HG03159 (cell line): ENCODE data around the gene RASGRP4.
"Not testable (repeated sequence)": the region's sequence is repeated elsewhere in the genome, so short reads cannot be mapped to it uniquely, and the experiment has no call there.

Source experiments
- ATAC-seq: cut with Tn5 transposase; IDR thresholded peaks from one replicate; pipeline ENCODE4 v1.9.1; 2021; ENCODE audit warnings: mild to moderate bottlenecking, moderate library complexity; ENCODE audit not compliant: unreplicated experiment

Gene RASGRP4, protein sequence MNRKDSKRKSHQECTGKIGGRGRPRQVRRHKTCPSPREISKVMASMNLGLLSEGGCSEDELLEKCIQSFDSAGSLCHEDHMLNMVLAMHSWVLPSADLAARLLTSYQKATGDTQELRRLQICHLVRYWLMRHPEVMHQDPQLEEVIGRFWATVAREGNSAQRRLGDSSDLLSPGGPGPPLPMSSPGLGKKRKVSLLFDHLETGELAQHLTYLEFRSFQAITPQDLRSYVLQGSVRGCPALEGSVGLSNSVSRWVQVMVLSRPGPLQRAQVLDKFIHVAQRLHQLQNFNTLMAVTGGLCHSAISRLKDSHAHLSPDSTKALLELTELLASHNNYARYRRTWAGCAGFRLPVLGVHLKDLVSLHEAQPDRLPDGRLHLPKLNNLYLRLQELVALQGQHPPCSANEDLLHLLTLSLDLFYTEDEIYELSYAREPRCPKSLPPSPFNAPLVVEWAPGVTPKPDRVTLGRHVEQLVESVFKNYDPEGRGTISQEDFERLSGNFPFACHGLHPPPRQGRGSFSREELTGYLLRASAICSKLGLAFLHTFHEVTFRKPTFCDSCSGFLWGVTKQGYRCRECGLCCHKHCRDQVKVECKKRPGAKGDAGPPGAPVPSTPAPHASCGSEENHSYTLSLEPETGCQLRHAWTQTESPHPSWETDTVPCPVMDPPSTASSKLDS

DNA sequence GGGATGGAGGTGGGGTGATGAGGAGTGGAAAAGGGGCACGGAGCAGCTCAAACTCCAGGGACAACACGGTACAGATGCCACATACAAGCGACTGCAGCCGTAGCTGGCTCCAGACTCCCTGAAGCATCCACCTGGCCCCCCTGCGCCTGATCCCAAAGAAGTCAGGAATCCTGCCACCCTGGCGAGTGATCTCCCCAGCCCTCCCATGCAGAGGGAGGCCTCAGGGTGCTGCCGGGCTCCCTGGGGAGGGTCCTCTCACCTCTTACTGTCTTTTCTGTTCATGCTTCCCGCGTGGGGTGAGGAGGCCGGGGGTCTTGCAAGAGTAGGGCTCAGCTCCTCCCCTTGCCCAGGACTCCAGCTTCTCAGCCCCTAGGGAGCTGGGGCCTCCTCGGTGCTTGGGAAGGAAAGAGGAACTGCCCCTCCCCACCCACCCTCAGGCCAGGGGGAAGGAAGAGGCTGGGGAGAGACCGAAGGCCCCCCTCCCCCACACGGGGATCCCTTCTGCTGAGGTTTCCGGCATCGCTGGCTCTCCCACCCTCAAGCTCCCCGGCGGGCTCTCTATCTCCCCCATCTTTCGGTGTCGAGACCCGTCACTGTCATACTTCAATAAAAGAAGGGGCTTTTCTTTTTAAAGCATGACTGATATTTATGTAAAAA lies at the start of gene RASGRP4:
RASGRP4 (minus strand) TSS at position 410 of the 657 bp plus-strand sequence; CDS start at position 282, 128 bp downstream.
- ATAC-seq: no peak

DNA sequence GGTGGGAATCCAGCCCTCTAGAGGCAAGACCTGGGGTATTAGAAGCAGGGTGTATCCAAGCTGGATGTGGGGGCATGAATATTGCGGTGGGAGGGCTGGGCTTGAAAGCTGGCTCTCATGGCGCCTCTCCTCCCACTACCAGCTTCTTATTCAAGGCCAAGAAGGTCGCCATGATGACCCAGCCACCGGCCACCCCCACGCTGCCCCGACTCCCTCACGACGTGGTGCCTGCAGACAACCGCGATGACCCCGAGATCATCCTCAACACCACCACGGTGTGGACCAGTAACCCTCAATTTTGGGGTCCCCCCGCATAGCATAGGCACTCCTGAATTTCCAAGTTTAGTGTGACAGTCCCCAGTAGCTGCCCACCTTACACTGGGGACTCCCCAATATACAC lies 49.2 kb upstream of the RASGRP4 start:
- no peak for ATAC-seq

DNA sequence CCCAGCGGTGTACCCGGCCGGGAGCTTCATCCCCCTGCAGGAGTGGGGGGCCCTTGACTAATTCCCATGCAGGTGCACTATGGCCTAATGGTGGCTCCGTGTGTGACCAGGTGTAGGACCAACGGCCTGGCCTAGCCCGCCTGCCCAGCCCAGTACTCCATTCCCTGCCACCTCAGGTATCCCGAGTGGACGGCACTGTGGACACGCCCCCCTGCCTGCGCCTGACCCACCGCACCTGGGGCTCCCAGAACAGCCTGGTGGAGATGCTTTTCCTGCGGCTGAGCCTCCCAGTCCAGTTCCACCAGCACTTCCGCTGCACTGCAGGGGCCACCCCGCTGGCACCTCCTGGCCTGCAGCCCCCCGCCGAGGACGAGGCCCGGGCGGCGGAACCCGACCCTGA lies 47.2 kb upstream of the RASGRP4 start:
- ATAC-seq: no peak

DNA sequence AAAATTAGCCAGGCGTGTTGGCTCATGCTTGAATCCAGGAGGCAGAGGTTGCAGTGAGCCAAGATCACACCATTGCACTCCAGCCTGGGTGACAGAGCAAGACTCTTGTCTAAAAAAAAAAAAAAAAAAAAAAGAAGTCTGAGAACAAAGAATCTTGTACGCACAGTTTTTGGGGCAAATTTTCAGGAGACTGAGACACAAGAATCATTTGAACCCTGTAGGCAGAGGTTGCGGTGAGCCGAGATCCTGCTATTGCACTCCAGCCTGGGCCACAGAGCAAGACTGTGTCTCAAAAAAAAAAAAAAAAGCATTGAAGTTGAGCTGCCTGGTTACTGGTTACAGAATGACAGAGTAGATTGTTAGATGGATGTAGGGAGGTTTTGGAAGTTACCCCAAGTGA lies 46.7 kb upstream of the RASGRP4 start:
- ATAC-seq: not testable (repeated sequence)

DNA sequence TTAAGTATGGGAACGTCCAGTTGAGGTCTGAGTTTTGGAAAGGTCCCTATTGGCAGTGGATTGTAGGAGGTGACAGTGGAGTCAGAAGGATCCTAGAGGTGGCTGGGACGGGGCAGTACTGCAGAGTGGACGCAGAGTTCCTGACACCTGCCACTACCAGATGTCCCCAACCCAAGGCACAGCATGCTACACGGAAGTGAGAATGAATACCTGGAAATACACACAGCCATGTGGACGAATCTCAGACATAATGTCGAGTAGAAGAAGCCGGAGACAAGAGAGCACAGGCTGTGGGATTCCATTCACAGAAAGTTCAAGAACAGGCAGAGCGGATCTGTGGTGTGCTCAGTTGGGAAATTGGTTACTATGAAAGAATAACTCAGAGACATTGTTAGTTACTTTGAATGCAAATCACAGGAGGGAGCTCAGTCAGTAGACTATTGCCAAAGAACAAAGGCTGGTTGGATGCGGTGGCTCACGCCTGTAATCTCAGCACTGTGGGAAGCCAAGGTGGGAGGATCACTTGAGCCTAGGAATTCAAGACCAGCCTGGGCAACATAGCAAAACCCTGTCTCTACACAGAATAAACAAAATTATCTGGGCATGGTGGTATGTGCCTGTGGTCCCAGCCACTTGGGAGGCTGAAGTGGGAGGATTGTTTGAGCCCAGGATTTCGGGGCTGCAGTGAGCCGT lies 44.9 kb upstream of the RASGRP4 start:
- no peak for ATAC-seq

DNA sequence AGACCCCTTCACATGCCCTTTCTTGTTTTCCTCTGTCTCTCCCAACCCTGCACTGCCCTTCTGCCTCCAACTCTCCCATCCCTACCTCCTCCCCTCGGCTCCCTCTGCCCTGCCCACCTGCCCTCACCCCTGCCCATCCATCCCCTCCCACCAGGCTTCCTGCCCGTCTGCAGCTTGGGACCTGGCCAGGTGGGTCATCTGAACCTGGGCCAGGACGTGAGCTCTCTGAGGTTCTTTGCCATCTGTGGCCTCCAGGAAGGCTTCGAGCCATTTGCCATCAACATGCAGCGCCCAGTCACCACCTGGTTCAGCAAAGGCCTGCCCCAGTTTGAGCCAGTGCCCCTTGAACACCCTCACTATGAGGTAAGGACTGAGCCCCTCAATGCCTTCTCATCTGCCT lies 43.1 kb upstream of the RASGRP4 start:
- no peak for ATAC-seq

DNA sequence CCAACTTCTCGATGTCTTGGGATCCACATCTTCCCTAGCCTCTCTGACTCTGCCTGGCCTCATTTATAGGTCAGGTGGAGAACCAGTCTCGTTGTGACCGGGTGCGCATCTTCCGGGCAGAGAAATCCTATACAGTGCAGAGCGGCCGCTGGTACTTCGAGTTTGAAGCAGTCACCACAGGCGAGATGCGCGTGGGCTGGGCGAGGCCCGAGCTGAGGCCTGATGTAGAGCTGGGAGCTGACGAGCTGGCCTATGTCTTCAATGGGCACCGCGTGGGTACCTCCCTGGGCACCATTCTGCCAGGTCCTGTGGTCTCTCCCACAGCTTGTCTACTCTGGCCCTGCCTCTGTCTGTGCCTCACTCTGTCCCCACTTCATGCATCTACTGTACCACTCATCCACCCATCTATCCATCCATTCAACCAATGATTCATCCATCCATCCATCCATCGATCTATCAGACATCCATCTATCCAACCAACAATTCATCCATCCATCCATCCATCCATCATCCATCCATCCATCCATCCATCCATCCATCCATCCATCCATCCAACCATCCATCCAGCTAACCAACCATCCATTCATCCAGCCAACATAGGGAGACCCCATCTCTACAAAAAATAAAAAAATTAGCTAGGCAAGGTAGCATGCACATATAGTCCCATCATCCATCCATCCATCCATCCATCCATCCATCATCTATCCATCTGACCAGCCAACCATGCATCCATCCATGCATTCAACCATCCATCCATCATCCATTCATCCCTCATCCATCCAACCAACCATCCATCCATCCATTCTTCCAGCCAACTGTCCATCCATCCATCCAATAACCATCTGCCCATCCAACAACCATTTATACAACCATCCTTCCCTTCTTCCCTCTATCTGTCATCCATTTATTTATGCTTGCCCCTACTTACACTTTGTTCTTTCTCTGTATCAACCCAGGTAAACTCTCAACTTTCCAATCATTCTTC lies 41.8 kb upstream of the RASGRP4 start:
- no peak for ATAC-seq

DNA sequence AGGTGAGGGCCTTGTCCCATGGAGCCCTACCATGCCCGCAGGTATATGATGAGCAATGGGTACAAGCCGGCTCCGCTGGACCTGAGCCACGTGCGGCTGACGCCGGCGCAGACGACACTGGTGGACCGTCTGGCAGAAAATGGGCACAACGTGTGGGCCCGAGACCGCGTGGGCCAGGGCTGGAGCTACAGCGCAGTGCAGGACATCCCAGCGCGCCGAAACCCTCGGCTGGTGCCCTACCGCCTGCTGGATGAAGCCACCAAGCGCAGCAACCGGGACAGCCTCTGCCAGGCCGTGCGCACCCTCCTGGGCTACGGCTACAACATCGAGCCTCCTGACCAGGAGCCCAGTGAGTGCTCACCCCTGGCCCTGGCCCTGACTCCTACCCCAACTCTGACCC lies 40.0 kb upstream of the RASGRP4 start:
- no peak for ATAC-seq

DNA sequence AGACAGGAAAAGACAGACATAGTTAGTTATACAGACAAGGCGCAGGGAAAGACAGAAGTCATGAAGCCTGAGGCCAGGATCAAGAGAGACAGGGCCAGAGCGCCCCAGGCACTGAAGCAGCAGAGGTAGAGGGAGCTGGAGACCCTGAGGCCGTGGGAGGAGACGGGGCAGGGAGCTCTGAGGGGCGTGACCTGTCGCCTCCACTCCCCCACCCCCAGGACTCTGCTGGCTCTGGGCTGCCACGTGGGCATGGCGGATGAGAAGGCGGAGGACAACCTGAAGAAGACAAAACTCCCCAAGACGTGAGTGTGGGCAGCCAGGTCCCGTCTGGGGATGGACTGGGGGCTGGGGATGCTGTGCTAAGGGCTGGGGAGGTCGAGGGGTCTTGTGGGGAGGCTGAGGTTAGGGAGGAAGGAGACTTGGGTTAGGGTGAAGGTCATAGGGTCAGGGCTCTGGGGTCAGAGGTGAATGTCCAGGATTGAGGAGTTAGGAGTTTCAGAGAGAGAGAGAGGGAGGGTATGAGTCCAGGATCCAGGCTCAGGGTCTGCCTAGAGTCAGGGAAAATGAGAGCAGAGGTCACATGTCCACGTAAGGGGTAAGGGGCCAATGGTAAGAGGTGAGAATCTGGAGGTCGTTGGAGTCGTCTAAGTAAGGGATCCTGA lies 38.5 kb upstream of the RASGRP4 start:
- no peak for ATAC-seq

DNA sequence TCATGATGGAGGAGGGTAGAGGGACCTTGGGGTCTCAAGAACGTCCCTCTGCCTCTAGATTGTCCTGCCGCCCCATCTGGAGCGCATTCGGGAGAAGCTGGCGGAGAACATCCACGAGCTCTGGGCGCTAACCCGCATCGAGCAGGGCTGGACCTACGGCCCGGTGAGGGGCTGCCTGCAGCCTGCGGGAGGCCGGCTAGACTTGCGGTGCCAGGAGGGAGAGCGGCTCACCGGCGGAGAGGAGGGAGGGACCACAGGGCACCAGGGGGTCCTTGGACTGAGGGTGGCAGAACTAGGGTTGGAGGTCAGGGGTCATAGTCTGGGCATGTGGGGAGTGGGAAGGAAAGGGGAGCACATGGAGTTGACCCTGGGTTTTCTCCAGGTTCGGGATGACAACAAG lies 37.3 kb upstream of the RASGRP4 start:
- ATAC-seq: no peak

DNA sequence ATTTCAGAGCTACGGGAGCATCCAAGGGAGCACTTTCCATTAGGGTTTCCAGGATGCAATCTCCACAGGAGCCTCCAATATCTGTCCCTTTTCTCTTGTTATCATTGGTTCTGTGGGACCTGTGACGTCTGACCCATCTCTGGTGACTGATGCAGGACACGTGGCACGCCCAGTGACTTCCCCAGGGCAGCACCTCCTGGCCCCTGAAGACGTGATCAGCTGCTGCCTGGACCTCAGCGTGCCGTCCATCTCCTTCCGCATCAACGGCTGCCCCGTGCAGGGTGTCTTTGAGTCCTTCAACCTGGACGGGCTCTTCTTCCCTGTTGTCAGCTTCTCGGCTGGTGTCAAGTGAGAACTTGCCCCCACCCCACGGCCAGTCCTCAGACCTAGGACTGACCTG lies 33.0 kb upstream of the RASGRP4 start:
- no peak for ATAC-seq

DNA sequence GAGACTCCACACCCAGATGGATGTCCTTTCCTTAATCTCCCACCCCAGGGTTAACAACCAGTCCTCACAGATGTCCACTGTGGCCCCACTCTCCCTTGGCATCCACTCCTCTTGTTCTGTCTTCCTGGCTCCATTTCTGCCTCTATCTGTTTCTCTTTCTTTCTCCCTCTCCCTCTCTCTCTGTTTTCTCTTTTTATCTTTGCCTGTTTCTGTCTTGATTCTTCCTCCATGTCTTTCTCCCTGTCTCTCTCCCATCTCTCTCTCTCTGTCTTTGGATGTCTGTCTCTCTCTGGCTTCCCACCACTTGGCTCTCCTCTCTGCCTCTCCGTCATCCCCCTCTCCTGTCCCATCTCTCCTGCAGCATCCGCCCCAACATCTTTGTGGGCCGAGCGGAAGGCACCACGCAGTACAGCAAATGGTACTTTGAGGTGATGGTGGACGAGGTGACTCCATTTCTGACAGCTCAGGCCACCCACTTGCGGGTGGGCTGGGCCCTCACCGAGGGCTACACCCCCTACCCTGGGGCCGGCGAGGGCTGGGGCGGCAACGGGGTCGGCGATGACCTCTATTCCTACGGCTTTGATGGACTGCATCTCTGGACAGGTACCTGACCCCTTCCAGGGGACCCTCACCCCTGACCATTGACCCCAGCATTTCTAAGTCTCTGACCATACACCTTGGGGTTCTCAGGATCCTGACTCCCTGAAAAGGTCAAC lies 31.8 kb upstream of the RASGRP4 start:
- ATAC-seq: no peak

DNA sequence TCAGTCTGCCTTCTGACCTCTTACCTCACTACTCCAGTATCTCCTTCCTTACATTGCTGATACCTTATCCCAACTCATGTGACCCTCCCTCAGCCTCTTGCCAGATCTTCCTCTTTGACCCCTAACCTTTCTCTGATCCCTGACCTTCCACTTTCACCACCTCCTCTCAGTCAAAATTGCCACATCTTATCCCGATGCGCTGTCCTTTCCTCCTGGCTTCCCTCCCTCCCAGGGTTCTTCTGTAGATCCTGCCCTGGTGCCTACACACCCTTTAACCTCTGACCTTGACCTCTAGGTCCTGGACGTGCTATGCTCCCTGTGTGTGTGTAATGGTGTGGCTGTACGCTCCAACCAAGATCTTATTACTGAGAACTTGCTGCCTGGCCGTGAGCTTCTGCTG lies 31.2 kb upstream of the RASGRP4 start:
- no peak for ATAC-seq

DNA sequence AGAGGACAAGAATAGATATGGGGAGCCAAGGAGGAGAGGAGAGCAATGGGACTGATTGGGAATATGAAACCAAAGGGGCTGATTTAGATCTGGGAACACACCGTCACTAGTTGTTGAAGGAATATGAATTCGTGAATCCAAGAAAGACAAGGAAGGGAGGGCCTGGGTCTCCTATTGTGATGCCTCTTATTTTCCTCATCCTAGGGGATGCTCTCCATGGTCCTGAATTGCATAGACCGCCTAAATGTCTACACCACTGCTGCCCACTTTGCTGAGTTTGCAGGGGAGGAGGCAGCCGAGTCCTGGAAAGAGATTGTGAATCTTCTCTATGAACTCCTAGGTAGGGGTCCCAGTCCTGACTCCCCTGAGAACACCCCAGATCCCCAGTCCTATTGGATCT lies 29.0 kb upstream of the RASGRP4 start:
- no peak for ATAC-seq

DNA sequence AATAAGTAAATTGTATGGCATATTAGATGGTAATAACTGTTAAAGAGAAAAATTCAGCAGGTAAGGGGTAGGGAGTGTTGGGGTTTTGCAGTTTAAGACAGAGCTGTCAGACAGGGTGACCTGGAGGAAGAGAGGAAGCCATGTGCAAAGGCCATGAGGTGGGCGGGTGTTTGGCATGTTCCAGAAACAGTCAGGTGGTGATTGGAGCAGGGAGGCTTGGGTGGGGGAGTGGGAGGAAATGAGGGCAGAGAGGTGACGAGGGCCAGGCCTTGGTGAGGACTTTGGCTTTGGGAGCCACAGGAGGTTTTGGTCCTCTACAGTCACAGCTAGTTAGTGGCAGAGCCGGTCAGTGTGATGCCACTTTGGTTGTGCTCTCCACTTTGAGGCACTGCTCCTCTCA lies 27.6 kb upstream of the RASGRP4 start:
- no peak for ATAC-seq

DNA sequence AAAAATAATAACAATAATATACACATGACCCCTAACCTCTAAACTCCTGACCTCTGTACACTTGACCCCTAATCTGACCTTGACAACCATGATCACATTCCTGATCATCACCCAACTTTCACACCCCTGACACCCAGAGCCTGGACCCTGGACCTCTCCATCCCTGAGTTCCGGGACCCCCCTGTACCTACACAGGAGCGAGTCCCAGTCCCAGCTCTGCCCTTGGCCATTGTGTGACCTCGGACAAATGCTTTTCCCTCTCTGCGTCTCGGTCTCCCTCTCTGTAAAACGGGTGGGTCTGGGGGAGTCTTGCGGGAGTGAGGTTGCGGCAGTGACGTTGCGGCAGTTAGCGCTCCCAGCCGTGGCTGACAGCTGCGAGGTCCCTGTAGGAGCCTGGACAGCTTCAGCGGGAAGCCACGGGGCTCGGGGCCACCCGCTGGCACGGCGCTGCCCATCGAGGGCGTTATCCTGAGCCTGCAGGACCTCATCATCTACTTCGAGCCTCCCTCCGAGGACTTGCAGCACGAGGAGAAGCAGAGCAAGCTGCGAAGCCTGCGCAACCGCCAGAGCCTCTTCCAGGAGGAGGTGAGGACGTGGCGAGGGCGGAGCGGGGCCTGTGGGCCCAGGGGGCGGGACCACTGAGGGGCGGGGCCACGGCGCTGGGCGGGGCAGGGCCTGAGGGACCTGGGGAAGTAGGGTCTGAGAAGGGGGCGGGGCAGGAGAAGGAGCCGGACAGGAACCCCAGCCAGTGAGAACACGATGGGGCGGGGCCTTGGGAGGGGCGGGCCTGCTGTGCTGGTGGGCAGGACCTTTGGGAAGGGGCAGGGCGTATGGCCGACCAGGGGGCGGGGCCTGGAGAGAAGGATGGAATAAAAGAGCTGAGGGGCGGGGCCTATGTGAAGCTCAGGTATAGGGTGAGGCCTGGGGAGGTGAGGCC lies 26.7 kb upstream of the RASGRP4 start:
- no peak for ATAC-seq

DNA sequence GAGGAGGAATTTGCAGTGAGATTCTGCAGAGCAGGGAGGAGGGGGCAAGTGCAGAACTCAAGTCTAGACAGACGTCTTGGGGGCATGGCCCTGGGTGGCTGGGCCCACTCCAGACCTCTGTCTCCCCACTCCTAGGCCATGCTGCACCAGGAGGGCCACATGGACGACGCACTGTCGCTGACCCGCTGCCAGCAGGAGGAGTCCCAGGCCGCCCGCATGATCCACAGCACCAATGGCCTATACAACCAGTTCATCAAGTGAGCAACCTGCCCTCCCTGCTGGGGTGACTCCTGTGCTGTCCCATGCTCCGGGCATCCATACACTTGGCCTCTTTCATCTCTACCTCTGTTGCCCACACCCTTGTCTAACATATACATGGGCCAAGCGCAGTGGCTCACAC lies 25.6 kb upstream of the RASGRP4 start:
- no peak for ATAC-seq

DNA sequence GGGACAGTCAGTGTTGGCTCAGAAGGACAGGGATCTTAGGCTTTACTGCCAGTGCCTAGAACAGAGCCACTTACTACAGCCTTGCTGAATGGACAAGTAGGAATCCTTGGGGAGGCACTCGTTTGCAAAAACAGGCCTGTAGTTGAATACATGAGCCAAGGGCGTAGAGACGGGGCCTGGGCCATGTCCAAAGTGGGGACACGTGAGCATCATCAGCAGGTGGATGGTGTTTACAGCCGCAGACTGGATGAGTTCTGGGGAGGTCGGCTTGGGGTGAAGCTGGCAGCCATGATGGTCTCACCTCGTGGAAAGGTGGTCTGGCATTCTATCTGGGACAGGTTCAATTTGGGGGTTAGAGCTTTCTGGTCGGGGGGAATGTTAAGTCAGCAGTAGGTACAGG lies 25.0 kb upstream of the RASGRP4 start:
- ATAC-seq: no peak
